CD4-positive, alpha-beta T cell (primary cell): ENCODE data around the gene LAMTOR3. TPM values are rescaled to one million over a fixed set of nuclear protein-coding genes. Genes with fewer than 3 reads are reported as not detected.

Source experiments
- ATAC-seq: fragments of 200-7000 bp; cut with Tn5 transposase; one replicate; pipeline ENCODE4 v1.10.0; 2022; ENCODE audit warnings: mild to moderate bottlenecking; ENCODE audit not compliant: poor library complexity
- CTCF ChIA-PET: fragments of 350-600 bp; sonication (Branson Sonifier 250); formaldehyde crosslinking; loops from one replicate; lab custom pipeline; 2021; ENCODE audit warnings: antibody characterized with exemption, inconsistent platforms; lab: Charles Lee
- POLR2A ChIA-PET: fragments of 350-600 bp; sonication (Branson Sonifier 250); formaldehyde crosslinking; loops from one replicate; lab custom pipeline; 2021; ENCODE audit warnings: antibody characterized with exemption, inconsistent platforms; lab: Charles Lee
- DNase-seq, 14 experiments: peaks; one replicate each; pipeline ENCODE4 v3.0.0-alpha.2; 2013 to 2020; ENCODE audit warnings: mixed read lengths in 2 of 14
- H3K27ac ChIP-seq, 2 donors: one replicate each; pipeline versions ENCODE4 v1.5.1 to v1.7.0; 2013; ENCODE audit warnings: low read length in 2 of 2, low read depth in 1 of 2, mild to moderate bottlenecking in 1 of 2
- H3K27me3 ChIP-seq, 2 experiments: 1 replicate in 1 of 2; 2 replicates in 1 of 2; pipeline versions ENCODE4 v1.6.1 to v1.7.0; 2013; ENCODE audit warnings: low read length in 2 of 2, control low read depth in 1 of 2, mild to moderate bottlenecking in 1 of 2, moderate library complexity in 1 of 2; ENCODE audit not compliant: insufficient read depth in 2 of 2, control insufficient read depth in 1 of 2
- H3K36me3 ChIP-seq: one replicate; pipeline ENCODE4 v1.6.1; 2013; ENCODE audit warnings: low read length, control low read depth; ENCODE audit not compliant: insufficient read depth
- H3K4me1 ChIP-seq: one replicate; pipeline ENCODE4 v1.6.1; 2013; ENCODE audit warnings: low read length, control low read depth; ENCODE audit not compliant: insufficient read depth
- H3K4me3 ChIP-seq: one replicate; pipeline ENCODE4 v1.5.1; 2013; ENCODE audit warnings: mild to moderate bottlenecking, low read length, moderate library complexity
- H3K9me3 ChIP-seq, 2 experiments: 1 replicate in 1 of 2; 2 replicates in 1 of 2; pipeline versions ENCODE4 v1.6.1 to v1.7.0; 2013; ENCODE audit warnings: low read length in 2 of 2, mild to moderate bottlenecking in 2 of 2, control low read depth in 1 of 2, moderate library complexity in 1 of 2; ENCODE audit not compliant: control insufficient read depth in 1 of 2, insufficient read depth in 1 of 2
- H3K27ac Mint-ChIP-seq: one replicate; pipeline ENCODE4 v1.8.0; 2020; ENCODE audit warnings: mixed read lengths
- H3K27me3 Mint-ChIP-seq: one replicate; pipeline ENCODE4 v1.8.0; 2021; ENCODE audit warnings: mixed read lengths
- H3K36me3 Mint-ChIP-seq: one replicate; pipeline ENCODE4 v1.8.0; 2021; ENCODE audit warnings: low read depth, mixed read lengths
- H3K4me1 Mint-ChIP-seq: one replicate; pipeline ENCODE4 v1.8.0; 2021; ENCODE audit warnings: low read depth, mixed read lengths
- H3K4me3 Mint-ChIP-seq: one replicate; pipeline ENCODE4 v1.8.0; 2020; ENCODE audit warnings: mild to moderate bottlenecking, mixed read lengths
- H3K9me3 Mint-ChIP-seq: one replicate; pipeline ENCODE4 v1.8.0; 2020; ENCODE audit warnings: mixed read lengths
- CTCF ChIP-seq: fragments of 200-600 bp; IDR thresholded peaks from one replicate; pipeline ENCODE4 v1.8.0; 2022; ENCODE audit warnings: antibody characterized with exemption, mild to moderate bottlenecking
- intact Hi-C, 2 experiments: fragments of 100-400 bp; cut with DNase I in 1 of 2; cut with micrococcal nuclease in 1 of 2; formaldehyde crosslinking; loops; one replicate each; pipeline versions ENCODE4 v1.15.1 to v1.9.0; 2023 to 2025; cut with DNase I, micrococcal nuclease
- total RNA-seq, 174 experiments: library from RNA in 2 of 174; stranded (reverse) in 2 of 174; gene quantifications; one replicate each; pipeline ENCODE4 v1.2.3 and lab custom pipeline; 2021 to 2026

LAMTOR3 gene
- total RNA-seq, 2 experiments from 2014 or later: 32.0 to 32.8 TPM

- Mint-ChIP-seq H3K27ac (no peak overlapping the region), H3K4me1 (peaks cover 4% of the 10 kb centered on the region)
- POLR2A ChIA-PET: no interaction called here
Measured at GRCh38 chr4:99834569-99834968, 59.7 kb downstream of the LAMTOR3 start.

GRCh38 chr4:99833756-99834155 is 60.5 kb downstream of the LAMTOR3 start:
- H3K9me3 ChIP-seq: no peaks in the 10 kb centered on the region
- Mint-ChIP-seq H3K27me3 (no peaks in the 10 kb centered on the region), H3K27ac (no peak overlapping the region), H3K4me3 (no peak overlapping the region), H3K9me3 (no peaks in the 10 kb centered on the region), H3K36me3 (peaks cover 38% of the 10 kb centered on the region), H3K4me1 (peaks cover 4% of the 10 kb centered on the region)
- H3K27ac ChIP-seq: no peak overlapping the region
- no peaks in the 10 kb centered on the region for H3K27me3 ChIP-seq
- intact Hi-C loops: no loop called here
- POLR2A ChIA-PET: no interaction called here
- H3K4me3 ChIP-seq: no peak overlapping the region
- no peak for TF ChIP-seq CTCF
- no peaks in the 10 kb centered on the region for H3K4me1 ChIP-seq
- CTCF ChIA-PET: interaction anchor here (1.8 kb wide), 1 partner anchor 17 kb away, joined by 4 read pairs; no protein-coding TSS in a partner anchor
- DNase-seq (no peak), ATAC-seq (no peak)
- H3K36me3 ChIP-seq: peaks cover 33% of the 10 kb centered on the region

More at GRCh38 chr4:99834569-99834968, 59.7 kb downstream of the LAMTOR3 start:
- no peak for TF ChIP-seq CTCF
- Histone ChIP-seq H3K4me3 (no peak overlapping the region), H3K27ac (no peak overlapping the region), H3K36me3 (peaks cover 37% of the 10 kb centered on the region), H3K27me3 (no peaks in the 10 kb centered on the region), H3K9me3 (no peaks in the 10 kb centered on the region), H3K4me1 (no peaks in the 10 kb centered on the region)
- Mint-ChIP-seq H3K27me3 (no peaks in the 10 kb centered on the region), H3K9me3 (no peaks in the 10 kb centered on the region), H3K36me3 (peaks cover 45% of the 10 kb centered on the region), H3K4me3 (no peak overlapping the region)
- DNase-seq: no peak
- no peak for ATAC-seq
- CTCF ChIA-PET: interaction anchor here (1.8 kb wide), 1 partner anchor 16 kb away, joined by 4 read pairs; no protein-coding TSS in a partner anchor
- intact Hi-C loops: no loop called here

- Histone ChIP-seq H3K27me3 (no peaks in the 10 kb centered on the region), H3K36me3 (peaks cover 26% of the 10 kb centered on the region), H3K4me3 (no peak overlapping the region), H3K9me3 (no peaks in the 10 kb centered on the region), H3K4me1 (no peaks in the 10 kb centered on the region), H3K27ac (no peak overlapping the region)
- Mint-ChIP-seq H3K36me3 (peaks cover 34% of the 10 kb centered on the region), H3K4me3 (no peak overlapping the region), H3K4me1 (peaks cover 8% of the 10 kb centered on the region), H3K27ac (no peak overlapping the region), H3K9me3 (no peaks in the 10 kb centered on the region), H3K27me3 (no peaks in the 10 kb centered on the region)
- DNase-seq (no peak), ATAC-seq (no peak)
- POLR2A ChIA-PET: interaction anchor here (1.1 kb wide), 1 partner anchor 13 kb away, joined by 3 read pairs; no protein-coding TSS in a partner anchor
- CTCF ChIA-PET: no interaction called here
- no peak for TF ChIP-seq CTCF
- intact Hi-C loops: no loop called here
Measured at GRCh38 chr4:99832758-99833157, 61.5 kb downstream of the LAMTOR3 start.
